ENCODE data around the gene MYOF. TPM values are rescaled to one million over a fixed set of nuclear protein-coding genes. Genes with fewer than 3 reads are reported as not detected.
A peak's percentile ranks its signal among the peaks of the same experiment; 100 is the strongest.

The MYOF gene
- total and polyA plus RNA-seq, 10 of the 15 experiments (the other 5 are each of a cell fraction or from before 2014, with no cell fraction given), result 0.02 to 0.59 (median 0.17) TPM

DNA sequence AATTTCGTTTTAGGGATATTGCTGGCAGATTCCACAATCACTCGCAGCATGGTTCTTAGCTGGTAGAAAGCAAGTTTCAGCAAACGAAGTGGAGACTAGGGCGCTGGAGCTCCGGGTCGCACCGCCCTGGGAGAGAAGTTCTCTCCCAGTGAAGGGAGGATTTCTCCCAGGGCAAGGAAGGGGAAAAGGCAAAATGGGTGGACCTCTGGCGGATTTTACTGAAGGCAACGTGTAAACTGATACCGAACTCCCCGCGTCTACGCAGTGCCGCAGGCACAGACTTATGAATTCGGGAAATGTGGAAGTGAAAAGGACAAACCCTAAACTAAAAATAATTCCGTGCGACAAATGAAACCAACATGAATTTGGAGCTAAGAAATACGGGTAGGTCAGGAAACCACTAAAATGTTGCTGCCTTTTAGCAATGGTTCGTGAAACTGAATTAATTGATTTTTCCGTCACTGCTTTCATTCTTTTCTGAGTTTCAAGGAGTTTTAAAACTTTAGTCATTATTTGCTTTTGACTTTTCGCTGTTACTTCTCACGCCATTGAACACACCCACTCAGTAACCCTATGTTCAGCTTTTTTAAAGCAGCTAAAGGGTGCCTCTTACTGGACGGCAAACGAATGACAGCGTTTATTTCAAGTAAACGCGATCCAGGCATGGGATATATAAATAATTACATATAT lies at the start of gene MYOF (continued):
- TF ChIP-seq, protein P1, sequence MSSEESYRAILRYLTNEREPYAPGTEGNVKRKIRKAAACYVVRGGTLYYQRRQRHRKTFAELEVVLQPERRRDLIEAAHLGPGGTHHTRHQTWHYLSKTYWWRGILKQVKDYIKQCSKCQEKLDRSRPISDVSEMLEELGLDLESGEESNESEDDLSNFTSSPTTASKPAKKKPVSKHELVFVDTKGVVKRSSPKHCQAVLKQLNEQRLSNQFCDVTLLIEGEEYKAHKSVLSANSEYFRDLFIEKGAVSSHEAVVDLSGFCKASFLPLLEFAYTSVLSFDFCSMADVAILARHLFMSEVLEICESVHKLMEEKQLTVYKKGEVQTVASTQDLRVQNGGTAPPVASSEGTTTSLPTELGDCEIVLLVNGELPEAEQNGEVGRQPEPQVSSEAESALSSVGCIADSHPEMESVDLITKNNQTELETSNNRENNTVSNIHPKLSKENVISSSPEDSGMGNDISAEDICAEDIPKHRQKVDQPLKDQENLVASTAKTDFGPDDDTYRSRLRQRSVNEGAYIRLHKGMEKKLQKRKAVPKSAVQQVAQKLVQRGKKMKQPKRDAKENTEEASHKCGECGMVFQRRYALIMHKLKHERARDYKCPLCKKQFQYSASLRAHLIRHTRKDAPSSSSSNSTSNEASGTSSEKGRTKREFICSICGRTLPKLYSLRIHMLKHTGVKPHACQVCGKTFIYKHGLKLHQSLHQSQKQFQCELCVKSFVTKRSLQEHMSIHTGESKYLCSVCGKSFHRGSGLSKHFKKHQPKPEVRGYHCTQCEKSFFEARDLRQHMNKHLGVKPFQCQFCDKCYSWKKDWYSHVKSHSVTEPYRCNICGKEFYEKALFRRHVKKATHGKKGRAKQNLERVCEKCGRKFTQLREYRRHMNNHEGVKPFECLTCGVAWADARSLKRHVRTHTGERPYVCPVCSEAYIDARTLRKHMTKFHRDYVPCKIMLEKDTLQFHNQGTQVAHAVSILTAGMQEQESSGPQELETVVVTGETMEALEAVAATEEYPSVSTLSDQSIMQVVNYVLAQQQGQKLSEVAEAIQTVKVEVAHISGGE (CRISPR knock-in tag; IDR thresholded peaks at IDR 0.05), result no peak
- TF ChIP-seq RAD21 (IDR thresholded peaks at IDR 0.05; ENCODE audit: insufficient read depth, low read depth, low read length), result peak; percentile 95
- TF ChIP-seq NBN (IDR thresholded peaks at IDR 0.05), result no peak
- TF ChIP-seq YY1 (IDR thresholded peaks at IDR 0.05; ENCODE audit: low read depth, low read length), result peak; percentile 51; the same call in 1 of the 2 replicates
- TF ChIP-seq, protein P2, sequence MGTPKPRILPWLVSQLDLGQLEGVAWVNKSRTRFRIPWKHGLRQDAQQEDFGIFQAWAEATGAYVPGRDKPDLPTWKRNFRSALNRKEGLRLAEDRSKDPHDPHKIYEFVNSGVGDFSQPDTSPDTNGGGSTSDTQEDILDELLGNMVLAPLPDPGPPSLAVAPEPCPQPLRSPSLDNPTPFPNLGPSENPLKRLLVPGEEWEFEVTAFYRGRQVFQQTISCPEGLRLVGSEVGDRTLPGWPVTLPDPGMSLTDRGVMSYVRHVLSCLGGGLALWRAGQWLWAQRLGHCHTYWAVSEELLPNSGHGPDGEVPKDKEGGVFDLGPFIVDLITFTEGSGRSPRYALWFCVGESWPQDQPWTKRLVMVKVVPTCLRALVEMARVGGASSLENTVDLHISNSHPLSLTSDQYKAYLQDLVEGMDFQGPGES (IDR thresholded peaks at IDR 0.05), result no peak
- TF ChIP-seq TCF12 (IDR thresholded peaks at IDR 0.05; ENCODE audit: low read depth, low read length), result no peak
- TF ChIP-seq SMARCA5 (IDR thresholded peaks at IDR 0.05), result no peak
- no peak for TF ChIP-seq NR2F1 (conservative IDR thresholded peaks at IDR 0.05)
- TF ChIP-seq, protein P3, sequence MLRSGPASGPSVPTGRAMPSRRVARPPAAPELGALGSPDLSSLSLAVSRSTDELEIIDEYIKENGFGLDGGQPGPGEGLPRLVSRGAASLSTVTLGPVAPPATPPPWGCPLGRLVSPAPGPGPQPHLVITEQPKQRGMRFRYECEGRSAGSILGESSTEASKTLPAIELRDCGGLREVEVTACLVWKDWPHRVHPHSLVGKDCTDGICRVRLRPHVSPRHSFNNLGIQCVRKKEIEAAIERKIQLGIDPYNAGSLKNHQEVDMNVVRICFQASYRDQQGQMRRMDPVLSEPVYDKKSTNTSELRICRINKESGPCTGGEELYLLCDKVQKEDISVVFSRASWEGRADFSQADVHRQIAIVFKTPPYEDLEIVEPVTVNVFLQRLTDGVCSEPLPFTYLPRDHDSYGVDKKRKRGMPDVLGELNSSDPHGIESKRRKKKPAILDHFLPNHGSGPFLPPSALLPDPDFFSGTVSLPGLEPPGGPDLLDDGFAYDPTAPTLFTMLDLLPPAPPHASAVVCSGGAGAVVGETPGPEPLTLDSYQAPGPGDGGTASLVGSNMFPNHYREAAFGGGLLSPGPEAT (IDR thresholded peaks at IDR 0.05; ENCODE audit: low read depth), result peak; percentile 70
- no peak for TF ChIP-seq SREBF2 (IDR thresholded peaks at IDR 0.05; ENCODE audit: low read length)
- TF ChIP-seq HDAC6 (IDR thresholded peaks at IDR 0.05; ENCODE audit: unreplicated experiment), result no peak
- TF ChIP-seq CHD4 (IDR thresholded peaks at IDR 0.05), result no peak
- no peak for TF ChIP-seq CEBPB (IDR thresholded peaks at IDR 0.05; ENCODE audit: borderline replicate concordance in 1 of 2, low read depth in 2 of 2, low read length in 2 of 2)
- TF ChIP-seq KAT2A (conservative IDR thresholded peaks at IDR 0.05; ENCODE audit: control insufficient read depth, low read depth, low read length), result no peak
- peak; percentile 73 for TF ChIP-seq RUNX3 (IDR thresholded peaks at IDR 0.05; ENCODE audit: low read length)
- TF ChIP-seq SUZ12 (IDR thresholded peaks at IDR 0.05; ENCODE audit: unreplicated experiment), result no peak
- TF ChIP-seq SMC3 (IDR thresholded peaks at IDR 0.05; ENCODE audit: borderline replicate concordance, low read length), result peak; percentile 69; the same call in 1 of the 2 replicates
- no peak for TF ChIP-seq ZZZ3 (IDR thresholded peaks at IDR 0.05; ENCODE audit: control insufficient read depth, insufficient read length, low read depth)
- TF ChIP-seq, protein P4, sequence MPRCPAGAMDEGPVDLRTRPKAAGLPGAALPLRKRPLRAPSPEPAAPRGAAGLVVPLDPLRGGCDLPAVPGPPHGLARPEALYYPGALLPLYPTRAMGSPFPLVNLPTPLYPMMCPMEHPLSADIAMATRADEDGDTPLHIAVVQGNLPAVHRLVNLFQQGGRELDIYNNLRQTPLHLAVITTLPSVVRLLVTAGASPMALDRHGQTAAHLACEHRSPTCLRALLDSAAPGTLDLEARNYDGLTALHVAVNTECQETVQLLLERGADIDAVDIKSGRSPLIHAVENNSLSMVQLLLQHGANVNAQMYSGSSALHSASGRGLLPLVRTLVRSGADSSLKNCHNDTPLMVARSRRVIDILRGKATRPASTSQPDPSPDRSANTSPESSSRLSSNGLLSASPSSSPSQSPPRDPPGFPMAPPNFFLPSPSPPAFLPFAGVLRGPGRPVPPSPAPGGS (IDR thresholded peaks at IDR 0.05; ENCODE audit: borderline replicate concordance, insufficient read depth, low read depth, low read length, poor library complexity, severe bottlenecking), result no peak
- TF ChIP-seq BHLHE40 (IDR thresholded peaks at IDR 0.05; ENCODE audit: borderline replicate concordance in 1 of 2, low read depth in 2 of 2, low read length in 1 of 2), result no peak
- TF ChIP-seq JUNB (IDR thresholded peaks at IDR 0.05), result no peak
- no peak for TF ChIP-seq RELA (IDR thresholded peaks at IDR 0.05; ENCODE audit: borderline replicate concordance, partially characterized antibody)
- TF ChIP-seq SRF (IDR thresholded peaks at IDR 0.05; ENCODE audit: low read depth in 2 of 2, low read length in 2 of 2), result no peak
- no peak for TF ChIP-seq PML (IDR thresholded peaks at IDR 0.05; ENCODE audit: low read length)
- no peak for TF ChIP-seq SIX5 (IDR thresholded peaks at IDR 0.05; ENCODE audit: low read depth, low read length, severe bottlenecking)

Data from GM12878 (cell line).